Measurements from ENCODE around the gene DMD.

The DMD gene

DNA sequence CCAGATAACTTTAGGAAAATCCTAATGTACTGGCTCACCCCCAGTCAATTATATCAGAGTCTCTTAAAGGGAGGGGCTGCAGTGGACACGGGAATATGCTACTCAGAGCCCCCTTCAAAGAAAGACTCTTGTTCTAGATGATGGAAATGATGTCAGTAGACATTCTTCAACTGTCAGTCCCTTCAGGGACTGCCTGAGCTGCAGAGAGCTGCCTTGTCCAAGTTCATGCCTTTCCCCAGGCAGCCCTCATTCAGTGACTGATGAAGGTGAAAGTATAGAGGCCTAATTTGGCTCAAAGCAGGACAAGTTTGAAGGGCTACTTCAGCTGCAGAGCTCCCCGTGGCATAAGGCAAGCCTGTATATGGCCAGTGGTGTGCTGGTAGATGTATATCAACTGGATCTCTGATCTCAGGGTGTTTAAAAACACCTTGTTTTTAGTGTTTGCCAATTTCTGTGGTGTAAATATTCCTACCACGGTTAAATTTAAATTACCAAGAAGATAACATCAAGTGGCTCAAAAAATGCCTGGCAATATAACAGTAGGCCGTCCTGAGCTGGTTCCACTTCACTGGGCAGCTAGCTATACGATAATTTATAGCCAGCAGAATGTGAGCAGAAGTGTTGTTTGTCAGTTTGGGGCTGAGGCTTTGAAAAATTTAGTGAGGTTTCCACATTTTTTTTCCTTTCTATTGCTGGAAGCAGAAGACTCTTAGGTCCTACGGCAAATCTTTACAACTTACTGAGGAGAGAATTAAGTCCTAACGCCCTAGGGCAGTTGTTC lies 1390.7 kb downstream of the DMD start:
- TF ChIP-seq, protein P1, sequence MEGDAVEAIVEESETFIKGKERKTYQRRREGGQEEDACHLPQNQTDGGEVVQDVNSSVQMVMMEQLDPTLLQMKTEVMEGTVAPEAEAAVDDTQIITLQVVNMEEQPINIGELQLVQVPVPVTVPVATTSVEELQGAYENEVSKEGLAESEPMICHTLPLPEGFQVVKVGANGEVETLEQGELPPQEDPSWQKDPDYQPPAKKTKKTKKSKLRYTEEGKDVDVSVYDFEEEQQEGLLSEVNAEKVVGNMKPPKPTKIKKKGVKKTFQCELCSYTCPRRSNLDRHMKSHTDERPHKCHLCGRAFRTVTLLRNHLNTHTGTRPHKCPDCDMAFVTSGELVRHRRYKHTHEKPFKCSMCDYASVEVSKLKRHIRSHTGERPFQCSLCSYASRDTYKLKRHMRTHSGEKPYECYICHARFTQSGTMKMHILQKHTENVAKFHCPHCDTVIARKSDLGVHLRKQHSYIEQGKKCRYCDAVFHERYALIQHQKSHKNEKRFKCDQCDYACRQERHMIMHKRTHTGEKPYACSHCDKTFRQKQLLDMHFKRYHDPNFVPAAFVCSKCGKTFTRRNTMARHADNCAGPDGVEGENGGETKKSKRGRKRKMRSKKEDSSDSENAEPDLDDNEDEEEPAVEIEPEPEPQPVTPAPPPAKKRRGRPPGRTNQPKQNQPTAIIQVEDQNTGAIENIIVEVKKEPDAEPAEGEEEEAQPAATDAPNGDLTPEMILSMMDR (IDR thresholded peaks at IDR 0.05; ENCODE audit: low read depth, low read length) = no peak
- no peak for DNase-seq (ENCODE audit: low read depth in 2 of 2)
- no peak overlapping the region for H3K4me3 ChIP-seq (replicated peaks in 1 of 2; ENCODE audit: low read depth in 2 of 2, low read length in 2 of 2)

DNA sequence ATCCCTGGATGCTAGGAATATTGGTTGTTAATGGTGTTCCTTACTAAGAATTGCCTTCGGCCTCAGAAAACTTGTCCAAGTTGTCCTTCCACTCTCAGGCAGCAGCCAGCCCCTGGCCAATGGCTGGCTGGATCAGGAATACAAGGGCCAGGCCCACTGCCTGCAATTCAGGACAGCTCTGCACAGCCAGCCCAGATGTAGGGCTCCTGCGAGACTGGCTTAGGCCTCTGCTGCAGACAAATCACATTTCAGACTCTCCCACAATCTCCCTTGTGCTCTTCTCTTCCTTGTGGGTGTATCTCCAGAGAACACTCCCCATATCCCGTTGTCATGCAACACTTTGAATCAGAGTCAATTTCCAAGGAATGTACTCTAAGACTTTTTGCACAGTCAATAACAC lies 1391.9 kb downstream of the DMD start:
- TF ChIP-seq, protein P1 (IDR thresholded peaks at IDR 0.05; ENCODE audit: low read depth, low read length) = no peak
- H3K4me3 ChIP-seq (replicated peaks in 1 of 2; ENCODE audit: low read depth in 2 of 2, low read length in 2 of 2) = no peak overlapping the region

DNA sequence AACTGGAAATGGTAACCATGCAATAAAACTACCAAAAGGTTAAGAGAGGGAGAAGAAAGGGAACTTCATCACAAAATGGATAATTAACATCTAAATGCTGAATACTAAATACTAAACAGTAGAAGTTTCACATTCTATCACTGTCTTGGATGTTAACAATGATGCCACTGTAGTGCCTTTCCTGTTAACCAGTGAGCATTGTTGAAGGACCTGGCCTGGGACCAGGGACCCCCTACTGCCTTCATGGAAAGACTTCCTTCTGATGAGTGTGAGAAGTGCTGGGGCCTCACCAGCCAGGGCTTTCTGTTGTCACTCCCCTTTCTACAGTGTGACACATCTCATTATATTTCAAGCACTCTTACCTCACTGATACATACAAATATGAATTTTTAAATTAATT lies 1400.2 kb downstream of the DMD start:
- DNase-seq (ENCODE audit: low read depth in 2 of 2) = no peak
- TF ChIP-seq, protein P1 (IDR thresholded peaks at IDR 0.05; ENCODE audit: low read depth, low read length) = no peak
- no peak overlapping the region for H3K4me3 ChIP-seq (replicated peaks in 1 of 2; ENCODE audit: low read depth in 2 of 2, low read length in 2 of 2)

More for the DNA sequence above, 1391.9 kb downstream of the DMD start:
- DNase-seq (ENCODE audit: low read depth in 2 of 2) = peak in 1 of 2 donors; percentile 17

DNA sequence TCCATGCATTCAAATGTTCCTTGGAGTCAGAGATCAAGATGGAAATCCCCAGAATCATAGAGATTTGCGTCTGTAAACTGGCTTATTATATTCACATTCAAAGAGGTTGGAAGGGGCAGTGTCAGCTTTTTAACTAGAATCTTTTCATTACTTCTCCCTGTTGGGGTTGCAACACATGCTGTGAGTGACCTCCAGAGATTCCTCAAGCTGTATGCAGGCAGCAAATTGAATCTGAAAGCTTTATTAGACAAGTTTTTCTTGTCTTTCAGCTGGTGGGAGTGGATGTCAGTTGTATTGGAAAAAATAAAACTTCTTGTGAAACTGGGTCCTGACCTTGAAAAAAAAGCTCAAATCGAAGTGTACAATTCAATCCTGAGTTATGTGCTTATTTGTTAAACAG lies 1403.0 kb downstream of the DMD start:
- no peak for DNase-seq (ENCODE audit: low read depth in 2 of 2)
- TF ChIP-seq, protein P1 (IDR thresholded peaks at IDR 0.05; ENCODE audit: low read depth, low read length) = no peak
- H3K4me3 ChIP-seq (replicated peaks in 1 of 2; ENCODE audit: low read depth in 2 of 2, low read length in 2 of 2) = no peak overlapping the region

DNA sequence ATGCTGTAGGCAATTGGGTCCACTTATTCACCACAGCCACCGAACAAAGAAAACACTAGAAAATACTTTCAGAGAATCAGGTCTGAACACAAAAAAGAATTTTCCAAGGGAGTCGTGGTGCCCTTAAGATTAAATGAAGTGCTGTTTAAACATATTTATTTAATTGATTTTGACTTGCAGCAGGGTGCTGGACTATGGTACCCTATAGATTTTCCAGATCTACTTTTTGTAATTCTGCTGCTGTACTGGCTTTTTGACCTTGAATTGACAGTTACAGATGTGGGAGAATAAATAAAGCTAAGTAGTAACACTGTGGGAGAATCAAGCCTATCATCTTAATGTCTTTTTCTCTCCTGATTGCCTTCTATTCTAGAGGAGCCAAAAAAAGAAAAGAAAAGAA lies 1404.2 kb downstream of the DMD start:
- DNase-seq (ENCODE audit: low read depth in 2 of 2) = no peak
- TF ChIP-seq, protein P1 (IDR thresholded peaks at IDR 0.05; ENCODE audit: low read depth, low read length) = no peak
- H3K4me3 ChIP-seq (replicated peaks in 1 of 2; ENCODE audit: low read depth in 2 of 2, low read length in 2 of 2) = no peak overlapping the region

DNA sequence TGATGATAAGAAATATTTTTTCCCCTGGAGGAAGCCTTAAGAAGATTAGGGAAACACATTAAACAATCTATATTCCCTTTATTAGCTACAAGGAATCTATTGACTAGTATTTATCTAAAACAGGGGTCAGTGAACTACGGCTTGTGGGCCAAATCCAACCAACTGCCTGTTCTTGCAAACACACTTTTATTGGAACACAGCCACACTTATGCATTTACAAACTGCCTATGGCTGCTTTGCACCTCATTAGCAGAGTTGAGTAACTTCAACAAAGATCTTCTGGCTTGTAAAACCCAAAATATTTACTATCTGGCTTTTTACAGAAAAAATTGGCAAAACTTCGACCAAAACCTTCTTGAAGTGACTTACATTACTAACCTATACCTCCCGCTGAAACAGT lies 1405.6 kb downstream of the DMD start:
- no peak for DNase-seq (ENCODE audit: low read depth in 2 of 2)
- H3K4me3 ChIP-seq (replicated peaks in 1 of 2; ENCODE audit: low read depth in 2 of 2, low read length in 2 of 2) = no peak overlapping the region
- TF ChIP-seq, protein P1 (IDR thresholded peaks at IDR 0.05; ENCODE audit: low read depth, low read length) = no peak

DNA sequence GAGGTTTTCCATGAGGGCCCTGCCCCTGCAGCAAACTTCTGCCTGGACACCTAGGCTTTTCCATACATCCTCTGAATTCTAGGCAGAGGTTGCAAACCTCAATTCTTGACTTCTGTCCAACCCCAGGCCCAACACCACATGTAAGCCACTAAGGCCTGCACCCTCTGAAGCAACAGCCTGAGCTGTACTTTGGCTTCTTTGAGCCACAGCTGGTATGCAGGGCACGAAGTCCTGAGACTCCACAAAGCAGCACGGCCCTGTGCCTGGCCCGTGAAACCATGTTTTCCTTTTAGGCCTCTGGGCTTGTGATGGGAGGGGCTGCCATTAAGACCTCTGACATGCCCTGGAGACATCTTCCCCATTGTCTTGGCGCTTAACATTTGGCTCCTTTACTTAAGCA lies 1411.1 kb downstream of the DMD start:
- no peak overlapping the region for H3K4me3 ChIP-seq (replicated peaks in 1 of 2; ENCODE audit: low read depth in 2 of 2, low read length in 2 of 2)
- TF ChIP-seq, protein P1 (IDR thresholded peaks at IDR 0.05; ENCODE audit: low read depth, low read length) = no peak
- no peak for DNase-seq (ENCODE audit: low read depth in 2 of 2)
